ENCODE measurements around the gene GRID2IP. TPM values are rescaled to one million over a fixed set of nuclear protein-coding genes. Genes with fewer than 3 reads are reported as not detected.
"Not testable (repeated sequence)": the region's sequence is repeated elsewhere in the genome, so short reads cannot be mapped to it uniquely, and the experiment has no call there.

GRID2IP gene
- total RNA-seq, 1 donor from 2014 or later: 0.13 TPM

- H3K4me3 Mint-ChIP-seq (ENCODE audit: unreplicated experiment): peak within 1 kb of the TSS; percentile 83
- TF ChIP-seq CTCF (IDR thresholded peaks at IDR 0.05): no peak
- H3K27me3 Mint-ChIP-seq (ENCODE audit: unreplicated experiment): no peaks in the 10 kb centered on the region
- H3K4me1 Mint-ChIP-seq (ENCODE audit: unreplicated experiment): peaks cover 2% of the 10 kb centered on the region
- peak within 1 kb of the TSS; percentile 93 for H3K27ac Mint-ChIP-seq (ENCODE audit: unreplicated experiment)
- no peaks in the 10 kb centered on the region for H3K9me3 Mint-ChIP-seq (ENCODE audit: unreplicated experiment)
- peak; percentile 94 for DNase-seq (ENCODE audit: extremely low spot score, unreplicated experiment)
- H3K36me3 Mint-ChIP-seq (ENCODE audit: unreplicated experiment): peaks cover 20% of the 10 kb centered on the region
Observed at GRCh38 chr7:6577369-6578113, 26.3 kb upstream of the GRID2IP start, which contains the start of gene ZDHHC4. Gene ZDHHC4 (plus strand): TSS chr7:6577454. CDS start chr7:6580562, 3,108 bp downstream.

- not testable (repeated sequence) for H3K9me3 Mint-ChIP-seq (ENCODE audit: unreplicated experiment); H3K4me1 Mint-ChIP-seq (ENCODE audit: unreplicated experiment); H3K27me3 Mint-ChIP-seq (ENCODE audit: unreplicated experiment); DNase-seq (ENCODE audit: extremely low spot score, unreplicated experiment); H3K27ac Mint-ChIP-seq (ENCODE audit: unreplicated experiment)
- Mint-ChIP-seq H3K36me3 (ENCODE audit: unreplicated experiment) (peaks cover 15% of the 10 kb centered on the region), H3K4me3 (ENCODE audit: unreplicated experiment) (peak overlapping the region; percentile 83)
Observed at GRCh38 chr7:6576867-6577368, 25.7 kb upstream of the GRID2IP start.

- H3K4me1 Mint-ChIP-seq (ENCODE audit: unreplicated experiment): peaks cover 2% of the 10 kb centered on the region
- no peak for DNase-seq (ENCODE audit: extremely low spot score, unreplicated experiment)
- peaks cover 9% of the 10 kb centered on the region for H3K36me3 Mint-ChIP-seq (ENCODE audit: unreplicated experiment)
- no peaks in the 10 kb centered on the region for H3K9me3 Mint-ChIP-seq (ENCODE audit: unreplicated experiment)
- no peak for TF ChIP-seq CTCF (IDR thresholded peaks at IDR 0.05)
- no peaks in the 10 kb centered on the region for H3K27me3 Mint-ChIP-seq (ENCODE audit: unreplicated experiment)
- no peak overlapping the region for H3K27ac Mint-ChIP-seq (ENCODE audit: unreplicated experiment)
- H3K4me3 Mint-ChIP-seq (ENCODE audit: unreplicated experiment): no peak overlapping the region
Observed at GRCh38 chr7:6576024-6576866, 25.0 kb upstream of the GRID2IP start.

GRCh38 chr7:6575281-6576023 is 24.2 kb upstream of the GRID2IP start:
- Mint-ChIP-seq H3K36me3 (ENCODE audit: unreplicated experiment) (peaks cover 5% of the 10 kb centered on the region), H3K4me3 (ENCODE audit: unreplicated experiment) (no peak overlapping the region), H3K27ac (ENCODE audit: unreplicated experiment) (no peak overlapping the region), H3K4me1 (ENCODE audit: unreplicated experiment) (peaks cover 2% of the 10 kb centered on the region), H3K9me3 (ENCODE audit: unreplicated experiment) (no peaks in the 10 kb centered on the region), H3K27me3 (ENCODE audit: unreplicated experiment) (no peaks in the 10 kb centered on the region)
- DNase-seq (ENCODE audit: extremely low spot score, unreplicated experiment): no peak
- no peak for TF ChIP-seq CTCF (IDR thresholded peaks at IDR 0.05)

GRCh38 chr7:6571160-6571779 is 20.0 kb upstream of the GRID2IP start:
- DNase-seq (ENCODE audit: extremely low spot score, unreplicated experiment): no peak
- H3K27me3 Mint-ChIP-seq (ENCODE audit: unreplicated experiment): no peaks in the 10 kb centered on the region
- no peaks in the 10 kb centered on the region for H3K9me3 Mint-ChIP-seq (ENCODE audit: unreplicated experiment)
- no peak for TF ChIP-seq CTCF (IDR thresholded peaks at IDR 0.05)
- no peak overlapping the region for H3K27ac Mint-ChIP-seq (ENCODE audit: unreplicated experiment)
- no peaks in the 10 kb centered on the region for H3K4me1 Mint-ChIP-seq (ENCODE audit: unreplicated experiment)
- H3K4me3 Mint-ChIP-seq (ENCODE audit: unreplicated experiment): no peak overlapping the region
- no peaks in the 10 kb centered on the region for H3K36me3 Mint-ChIP-seq (ENCODE audit: unreplicated experiment)
